Measurements from ENCODE around the gene HSD17B4. TPM values are rescaled to one million over a fixed set of nuclear protein-coding genes. Genes with fewer than 3 reads are reported as not detected.
A peak's percentile ranks its signal among the peaks of the same experiment; 100 is the strongest.

HSD17B4 gene
- total and polyA plus RNA-seq, 2 experiments from 2014 or later: 326 to 332 TPM

- DNase-seq (ENCODE audit: low spot score): no peak
- H3K9me3 Mint-ChIP-seq: no peaks in the 10 kb centered on the region
Observed at GRCh38 chr5:119409235-119409815, 43.0 kb upstream of the HSD17B4 start.

More at GRCh38 chr5:119409235-119409815, 43.0 kb upstream of the HSD17B4 start:
- Histone ChIP-seq H3K4me1 (ENCODE audit: insufficient read depth) (peaks cover 11% of the 10 kb centered on the region; the same call in 1 of the 2 replicates), H3K4me3 (no peak overlapping the region), H3K27ac (ENCODE audit: low read depth) (no peak overlapping the region), H3K36me3 (ENCODE audit: insufficient read depth) (no peaks in the 10 kb centered on the region), H3F3A (replicated peaks; ENCODE audit: low read depth) (no peaks in the 10 kb centered on the region), H3K9me2 (ENCODE audit: insufficient read depth) (no peaks in the 10 kb centered on the region), H2AFZ (0 out of 2 replicates have a peak overlapping the region, but pooled peaks have one; percentile 18), H3K27me3 (ENCODE audit: insufficient read depth) (no peaks in the 10 kb centered on the region), H3K4me2 (no peak overlapping the region), H4K20me1 (replicated peaks; ENCODE audit: insufficient read depth) (no peaks in the 10 kb centered on the region), H3K79me2 (replicated peaks; ENCODE audit: insufficient read depth) (no peaks in the 10 kb centered on the region)
- Mint-ChIP-seq H3K4me1 (peaks cover 10% of the 10 kb centered on the region), H3K4me3 (no peak overlapping the region), H3K27me3 (ENCODE audit: insufficient read depth, low read depth, poor library complexity) (peaks cover 4% of the 10 kb centered on the region), H3K36me3 (ENCODE audit: low read depth) (no peaks in the 10 kb centered on the region), H3K27ac (no peak overlapping the region)
- TF ChIP-seq EZH2 (IDR thresholded peaks at IDR 0.05; ENCODE audit: low read depth, unreplicated experiment): no peak
- no peak for TF ChIP-seq ZNF462 (CRISPR knock-in tag; IDR thresholded peaks at IDR 0.05)
- no peak for TF ChIP-seq ETS1 (IDR thresholded peaks at IDR 0.05)
- no peak for TF ChIP-seq POLR2AphosphoS5 (IDR thresholded peaks at IDR 0.05; ENCODE audit: low read depth)
- TF ChIP-seq REST (IDR thresholded peaks at IDR 0.05; ENCODE audit: unreplicated experiment): no peak
- no peak for TF ChIP-seq JUNB (IDR thresholded peaks at IDR 0.05; ENCODE audit: unreplicated experiment)
- ATAC-seq: no peak
